Cardiac septum (tissue), 1 donor: ENCODE data around the gene AJM1. TPM values are rescaled to one million over a fixed set of nuclear protein-coding genes. Genes with fewer than 3 reads are reported as not detected.
A peak's percentile ranks its signal among the peaks of the same experiment; 100 is the strongest.
"Not testable (repeated sequence)": the region's sequence is repeated elsewhere in the genome, so short reads cannot be mapped to it uniquely, and the experiment has no call there.

Experiments used
- DNase-seq: peaks from one replicate; pipeline ENCODE4 v3.0.0-alpha.2; 2020; ENCODE audit warnings: low spot score
- intact Hi-C: fragments of 100-400 bp; cut with DNase I; formaldehyde crosslinking; loops from one replicate; pipeline ENCODE4 v1.14.0; 2022
- total RNA-seq: library from RNA; stranded (reverse); fragmentation: NEBNext Ultra II Directional; extraction: Animal tissue kit (Norgen Biotek cat#: 25700); gene quantifications from one replicate; pipeline ENCODE4 v1.2.1, GENCODE V29; 2021
- donor health status: DM: no; HTN: no; CAD: no.

AJM1 gene
- total RNA-seq, 1 donor from 2014 or later: 8.6 TPM

- DNase-seq: no peak
- intact Hi-C loops: loop anchor here (5.0 kb wide), 1 partner anchor 186 kb away; the partner anchor contains the start of gene ABCA2
These were observed 1.2 kb upstream of the AJM1 start for GRCh38 chr9:136840877-136841645.

DNA sequence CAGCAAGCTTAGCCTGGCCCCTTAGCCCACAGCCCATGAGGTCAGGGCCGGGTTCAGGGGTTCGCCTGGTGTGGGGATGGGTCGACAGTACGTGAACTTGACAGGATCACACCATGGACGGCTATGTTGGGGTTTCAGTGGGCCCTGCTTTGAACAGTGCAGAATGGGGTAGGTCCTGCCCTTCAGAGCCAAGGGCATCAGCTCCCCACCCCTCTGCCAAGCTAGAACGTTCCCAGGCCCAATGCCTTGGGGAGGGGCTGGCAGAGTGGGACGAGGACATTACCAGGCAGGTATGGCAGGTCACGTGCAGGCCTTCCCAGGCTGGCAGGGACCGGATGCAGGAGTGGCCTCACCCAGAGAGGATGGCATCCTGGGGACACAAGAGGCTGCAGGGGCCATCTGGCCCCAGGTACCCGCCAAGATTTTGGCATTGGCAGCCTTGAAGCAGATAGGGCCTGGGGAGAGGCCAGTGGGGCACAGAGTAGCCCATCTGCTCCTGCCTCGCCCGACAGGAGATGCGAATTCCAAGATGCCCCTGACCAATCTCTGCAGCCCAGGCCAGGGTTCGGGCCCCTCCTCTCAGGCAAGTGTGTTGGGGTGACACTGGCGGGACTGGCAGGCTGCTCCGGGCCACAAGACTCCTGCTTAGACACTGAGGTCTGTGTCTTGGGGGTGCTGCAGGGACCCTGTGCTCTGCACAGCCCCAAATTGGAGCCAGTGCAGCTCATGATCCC is 465 bp upstream of the AJM1 start:
- DNase-seq: not testable (repeated sequence)
- intact Hi-C loops: loop anchor here (5.0 kb wide), 1 partner anchor 185 kb away; the partner anchor contains the start of gene ABCA2

DNA sequence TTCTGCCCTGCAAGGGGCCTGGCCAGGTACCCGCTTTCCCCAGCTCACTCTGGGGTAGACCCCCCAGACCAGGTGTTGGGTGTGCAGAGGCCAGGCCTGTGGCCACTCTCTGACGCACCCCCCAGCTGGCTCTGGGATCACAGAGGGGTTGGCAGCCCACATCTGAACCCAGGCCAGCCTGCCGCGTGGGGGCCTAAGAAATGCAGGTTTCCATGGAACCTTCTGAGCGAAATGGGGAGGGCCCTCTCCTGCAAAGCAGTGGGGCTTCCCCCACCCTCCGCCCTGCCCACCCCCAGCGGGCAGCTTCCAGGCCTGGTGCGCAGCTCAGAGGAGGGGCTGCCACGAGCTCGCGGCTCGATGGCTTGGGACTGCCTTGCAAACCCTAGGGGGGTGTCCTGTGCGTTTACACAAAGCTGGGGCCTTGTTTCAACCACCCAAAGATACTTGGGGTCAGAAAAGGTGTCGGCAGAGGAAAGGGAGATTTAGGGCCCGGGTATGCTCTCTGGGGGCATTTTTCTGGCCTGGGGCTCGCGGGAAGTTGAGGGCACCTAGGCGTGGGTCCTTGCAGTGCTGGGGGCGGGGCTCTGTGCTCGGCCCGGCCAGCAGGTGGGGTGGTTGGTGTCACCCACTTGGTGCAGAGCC is 1.0 kb downstream of the AJM1 start:
- intact Hi-C loops: loop anchor here (5.0 kb wide), 1 partner anchor 184 kb away; the partner anchor contains the start of gene ABCA2

GRCh38 chr9:136843801-136844740 is 1.8 kb downstream of the AJM1 start:
- DNase-seq: not testable (repeated sequence)
- intact Hi-C loops: loop anchor here (5.0 kb wide), 1 partner anchor 183 kb away; the partner anchor contains the start of gene ABCA2

More for the DNA sequence above, 1.0 kb downstream of the AJM1 start:
- DNase-seq: not testable (repeated sequence)

GRCh38 chr9:136844761-136845464 is 2.6 kb downstream of the AJM1 start:
- intact Hi-C loops: loop anchor here (5.0 kb wide), 2 partner anchors 53 to 182 kb away; partner anchors contain the start of genes ABCA2 and TMEM141
- DNase-seq: no peak

GRCh38 chr9:136845465-136846260 is 3.4 kb downstream of the AJM1 start:
- intact Hi-C loops: loop anchor here (2.0 to 5.0 kb wide), 2 partner anchors 41 to 53 kb away; partner anchors contain the start of genes TMEM141 and TRAF2
- DNase-seq: no peak

GRCh38 chr9:136846376-136847087 is 4.3 kb downstream of the AJM1 start:
- no peak for DNase-seq
- intact Hi-C loops: loop anchor here (2.0 to 5.0 kb wide), 2 partner anchors 40 to 54 kb away; partner anchors contain the start of genes TMEM141 and TRAF2

GRCh38 chr9:136847088-136847825 is 5.0 kb downstream of the AJM1 start:
- no peak for DNase-seq
- intact Hi-C loops: loop anchor here (2.0 to 5.0 kb wide), 2 partner anchors 40 to 55 kb away; partner anchors contain the start of genes TMEM141 and TRAF2

GRCh38 chr9:136847826-136848392 is 5.6 kb downstream of the AJM1 start:
- peak; percentile 91 for DNase-seq
- intact Hi-C loops: loop anchor here (2.0 to 5.0 kb wide), 3 partner anchors 39 to 93 kb away; partner anchors contain the start of genes TMEM141 and TRAF2

- intact Hi-C loops: loop anchor here (1.0 to 5.0 kb wide), 3 partner anchors 56 to 92 kb away; partner anchors contain the start of gene TMEM141
- no peak for DNase-seq
These were observed 6.2 kb downstream of the AJM1 start for GRCh38 chr9:136848393-136849037.

- DNase-seq: peak; percentile 99
- intact Hi-C loops: loop anchor here (1.0 to 5.0 kb wide), 3 partner anchors 57 to 92 kb away; partner anchors contain the start of gene TMEM141
These were observed 7.0 kb downstream of the AJM1 start, which contains the start of gene PHPT1 for GRCh38 chr9:136849038-136849959. TSS of gene PHPT1 (plus strand) at chr9:136849409. CDS start at chr9:136849431, 22 bp downstream.

- DNase-seq: no peak
- intact Hi-C loops: loop anchor here (1.0 to 5.0 kb wide), 3 partner anchors 58 to 91 kb away; partner anchors contain the start of gene TMEM141
These were observed 7.9 kb downstream of the AJM1 start for GRCh38 chr9:136849960-136850865.
